K562 (cell line): ENCODE measurements around the gene KCNMB2. TPM values are rescaled to one million over a fixed set of nuclear protein-coding genes. Genes with fewer than 3 reads are reported as not detected.

Experiments used
- ATAC-seq: fragments of 200-7000 bp; cut with Tn5 transposase; 3 replicates; pipeline ENCODE4 v1.9.1; 2020; ENCODE audit warnings: moderate library complexity
- BruUV-seq: library from RNA; stranded (reverse); fragments of 400-500 nt; replicated peaks from 2 replicates; lab custom pipeline; 2021; lab: Mats Ljungman, UMichigan
- CTCF ChIA-PET: fragments of 300-600 bp; formaldehyde crosslinking; extraction: SDS; loops from one replicate; lab custom pipeline; 2021; ENCODE audit warnings: low intra/inter-chr PET ratio; lab: Yijun Ruan, JAX
- POLR2A ChIA-PET: fragments of 300-600, 350-650 bp; sonication (Branson Sonifier 250); formaldehyde crosslinking; extraction: SDS; loops from one replicate; lab custom pipeline; 2021; ENCODE audit warnings: antibody characterized with exemption, inconsistent platforms; lab: Yijun Ruan, JAX
- DNase-seq, 4 experiments: peaks; one replicate each; pipeline versions ENCODE4 v3.0.0 to v3.0.0-alpha.2; 2011 to 2018; ENCODE audit warnings: low spot score in 3 of 4, mixed read lengths in 3 of 4; ENCODE audit errors: extremely low read depth in 1 of 4
- FAIRE-seq: peaks from 2 replicates; lab custom pipeline; 2011; peaks lifted over from hg19 to GRCh38; lab: Jason Lieb, UNC
- H2AFZ ChIP-seq: 2 replicates; pipeline ENCODE4 v1.6.0; 2011; ENCODE audit warnings: low read depth, low read length, control low read depth, inconsistent platforms
- H3K27ac ChIP-seq: fragments of 200-600 bp; 3 replicates; pipeline ENCODE4 v1.8.0; 2011; ENCODE audit warnings: low read depth, mild to moderate bottlenecking, control low read depth, inconsistent platforms, low read length, moderate library complexity, mixed read lengths; ENCODE audit errors: extremely low read depth
- H3K27me3 ChIP-seq, 2 experiments: fragments of 300-600 bp in 1 of 2; 2 replicates in 1 of 2; 3 replicates in 1 of 2; pipeline versions ENCODE4 v1.6.0 to v1.8.0; 2011; ENCODE audit warnings: inconsistent platforms in 2 of 2, low read length in 2 of 2, mild to moderate bottlenecking in 1 of 2, mixed read lengths in 1 of 2, moderate library complexity in 1 of 2; ENCODE audit not compliant: control insufficient read depth in 2 of 2, insufficient read depth in 2 of 2
- H3K36me3 ChIP-seq: fragments of 300-600 bp; 3 replicates; pipeline ENCODE4 v1.8.0; 2011; ENCODE audit warnings: mild to moderate bottlenecking, low read length, inconsistent platforms; ENCODE audit not compliant: control insufficient read depth, insufficient read depth
- H3K4me1 ChIP-seq, 2 experiments: fragments of 200-600 bp in 1 of 2; replicated peaks in 1 of 2; 2 replicates in 1 of 2; 3 replicates in 1 of 2; pipeline versions ENCODE4 v1.5.1 to v1.8.0; 2011; ENCODE audit warnings: inconsistent platforms in 2 of 2, low read length in 2 of 2, mild to moderate bottlenecking in 1 of 2, mixed read lengths in 1 of 2, moderate library complexity in 1 of 2; ENCODE audit not compliant: control insufficient read depth in 2 of 2, insufficient read depth in 2 of 2
- H3K4me2 ChIP-seq: 2 replicates; pipeline ENCODE4 v1.6.1; 2011; ENCODE audit warnings: low read length, control low read depth, inconsistent platforms, mixed read lengths; ENCODE audit not compliant: insufficient read depth
- H3K4me3 ChIP-seq: fragments of 200-600 bp; sonication (generic), shearing (Covaris generic); 2 replicates; pipeline ENCODE4 v1.5.1; 2016; ENCODE audit warnings: control low read depth, inconsistent platforms
- H3K79me2 ChIP-seq: fragments of 200-600 bp; 3 replicates; pipeline ENCODE4 v1.8.0; 2011; ENCODE audit warnings: low read length, inconsistent platforms; ENCODE audit not compliant: control insufficient read depth, insufficient read depth
- H3K9ac ChIP-seq, 2 experiments: 2 replicates each; pipeline versions ENCODE4 v1.6.0 to v1.6.1; 2011; ENCODE audit warnings: low read depth in 2 of 2, low read length in 2 of 2, control low read depth in 1 of 2, inconsistent platforms in 1 of 2, mild to moderate bottlenecking in 1 of 2, mixed read lengths in 1 of 2; ENCODE audit not compliant: insufficient read depth in 1 of 2
- H3K9me1 ChIP-seq: one replicate; pipeline ENCODE4 v1.6.0; 2011; ENCODE audit warnings: inconsistent platforms, mild to moderate bottlenecking, low read length, moderate library complexity; ENCODE audit not compliant: control insufficient read depth, insufficient read depth
- H3K9me3 ChIP-seq: replicated peaks from 2 replicates; pipeline ENCODE4 v1.5.1; 2011; ENCODE audit warnings: low read depth, low read length, inconsistent platforms; ENCODE audit not compliant: control insufficient read depth, insufficient read depth
- H4K20me1 ChIP-seq: replicated peaks from 2 replicates; pipeline ENCODE4 v1.6.1; 2011; ENCODE audit warnings: low read length, inconsistent platforms, mixed read lengths; ENCODE audit not compliant: control insufficient read depth, insufficient read depth
- BRD4 ChIP-seq: fragments of 200-600 bp; sonication (generic); IDR thresholded peaks from 2 replicates; pipeline ENCODE4 v1.6.1; 2017; ENCODE audit warnings: inconsistent platforms
- CC2D1A ChIP-seq: fragments of 450-650 bp; IDR thresholded peaks from 2 replicates; pipeline ENCODE4 v1.6.1; 2017; ENCODE audit warnings: mild to moderate bottlenecking
- CSDE1 ChIP-seq, 2 experiments: fragments of 450-650 bp; IDR thresholded peaks; 2 replicates each; pipeline ENCODE4 v1.6.1; 2016; ENCODE audit warnings: mild to moderate bottlenecking in 1 of 2
- GABPA ChIP-seq: fragments of 200-800 bp; sonication (Bioruptor generic); conservative IDR thresholded peaks from 2 replicates; pipeline ENCODE4 v1.6.1; 2016; ENCODE audit warnings: low read depth, missing genetic modification characterization, missing compliant biosample characterization
- HDAC1 ChIP-seq, 2 experiments: fragments of 450-650 bp; IDR thresholded peaks; 2 replicates each; pipeline ENCODE4 v1.6.1; 2016 to 2017; ENCODE audit warnings: inconsistent platforms in 1 of 2, mild to moderate bottlenecking in 1 of 2, moderate library complexity in 1 of 2
- HDAC3 ChIP-seq: fragments of 450-650 bp; IDR thresholded peaks from 2 replicates; pipeline ENCODE4 v1.6.1; 2018; ENCODE audit warnings: borderline replicate concordance, mild to moderate bottlenecking, moderate library complexity; ENCODE audit not compliant: partially characterized antibody
- JUND ChIP-seq, 2 experiments: IDR thresholded peaks; 2 replicates in 1 of 2; 3 replicates in 1 of 2; pipeline ENCODE4 v1.6.1; 2011; ENCODE audit warnings: borderline replicate concordance in 2 of 2, low read depth in 2 of 2, low read length in 2 of 2, improper control_type of control experiment in 1 of 2, missing biosample characterization in 1 of 2, missing genetic modification characterization in 1 of 2, missing genetic modification reagents in 1 of 2
- KHSRP ChIP-seq: fragments of 450-650 bp; IDR thresholded peaks from 2 replicates; pipeline ENCODE4 v1.6.1; 2017
- MTA2 ChIP-seq: fragments of 450-650 bp; IDR thresholded peaks from 2 replicates; pipeline ENCODE4 v1.6.1; 2016; ENCODE audit warnings: low read depth
- SMARCB1 ChIP-seq: IDR thresholded peaks from 2 replicates; pipeline ENCODE4 v1.6.1; 2011; ENCODE audit warnings: improper control_type of control experiment, low read depth; ENCODE audit not compliant: insufficient read length
- SUPT5H ChIP-seq: fragments of 450-650 bp; IDR thresholded peaks from 2 replicates; pipeline ENCODE4 v1.6.1; 2016
- TBP ChIP-seq: optimal IDR thresholded peaks from 2 replicates; pipeline ENCODE3; 2011; ENCODE audit warnings: low read depth, low read length, improper control_type of control experiment
- U2AF1 ChIP-seq: fragments of 200-400 bp; formaldehyde crosslinking; optimal IDR thresholded peaks from 2 replicates; pipeline ENCODE3; 2017; ENCODE audit warnings: mild to moderate bottlenecking, low read depth, low read length, moderate library complexity
- ZNF436 ChIP-seq: fragments of 250-450, 450-650 bp; sonication (Bioruptor Pico); formaldehyde crosslinking; IDR thresholded peaks from 2 replicates; pipeline ENCODE4 v1.7.0; 2020; ENCODE audit warnings: mild to moderate bottlenecking
- ZNF584 ChIP-seq: fragments of 200-800 bp; sonication (Bioruptor generic); IDR thresholded peaks from 2 replicates; pipeline ENCODE4 v1.6.1; 2016; ENCODE audit warnings: low read depth, mild to moderate bottlenecking, missing genetic modification characterization, missing compliant biosample characterization
- WGBS: fragments of 100-300 bp; shearing (Covaris generic); methylation state at CpG from one replicate; pipeline ENCODE4 v1.1.6; 2016; ENCODE audit warnings: low coverage, mixed read lengths; ENCODE audit not compliant: insufficient coverage; ENCODE audit errors: missing lambda C conversion rate; 5-methylcytosine and 5-hydroxymethylcytosine counted together
- in situ Hi-C: fragments of 300-500 bp; cut with MboI; formaldehyde crosslinking; loops from 4 replicates; pipeline ENCODE4 v1.15.0; 2018; ENCODE audit warnings: inconsistent platforms, mixed read lengths
- intact Hi-C: fragments of 100-400 bp; cut with micrococcal nuclease; formaldehyde crosslinking; loops from 2 replicates; pipeline ENCODE4 v1.14.2; 2022
- polyA plus RNA-seq, 8 experiments: library from polyadenylated mRNA; depleted of rRNA in 4 of 8; stranded (reverse) in 5 of 8; unstranded in 3 of 8; fragments of >200 nt; fragmentation: Nextera tagmentation in 2 of 8; fragmentation: Illumina TruSeq in 1 of 8; extraction: Ambion mirVana in 2 of 8; extraction: Trizol in 1 of 8; gene quantifications; 2 replicates each; pipeline versions ENCODE4 v1.2.1 to v1.2.3, GENCODE V29; 2011 to 2014; ENCODE audit warnings: inconsistent platforms in 1 of 8, missing spikeins in 1 of 8
- total RNA-seq, 7 experiments: library from RNA; depleted of rRNA in 6 of 7; stranded (reverse); fragments of >200 nt in 6 of 7; fragmentation: Illumina TruSeq in 2 of 7; extraction: Trizol in 2 of 7; gene quantifications; 2 replicates each; pipeline versions ENCODE4 v1.2.1 to v1.2.3, GENCODE V29; 2011 to 2021; ENCODE audit warnings: low replicate concordance in 1 of 7
- TF ChIP-seq, protein P1 (sequence below): fragments of 150-350 bp; conservative IDR thresholded peaks from 2 replicates; pipeline ENCODE4 v1.6.1; 2014; ENCODE audit warnings: low read length
- TF ChIP-seq, protein P2 (sequence below), 2 experiments: fragments of 250-450 bp in 1 of 2; fragments of 450-650 bp in 1 of 2; sonication (Bioruptor Pico) in 1 of 2; IDR thresholded peaks; 2 replicates each; pipeline versions ENCODE4 v1.6.1 to v1.8.0; 2016 to 2021; ENCODE audit warnings: mild to moderate bottlenecking in 2 of 2, moderate library complexity in 2 of 2, missing compliant biosample characterization in 1 of 2, missing genetic modification characterization in 1 of 2
- TF ChIP-seq, protein P3 (sequence below): fragments of 250-450 bp; sonication (Bioruptor Pico); IDR thresholded peaks from 2 replicates; pipeline ENCODE4 v1.5.0; 2021; ENCODE audit warnings: mild to moderate bottlenecking, borderline replicate concordance

Gene KCNMB2
- total and polyA plus RNA-seq, 9 of the 15 experiments (the other 6 are each of a cell fraction or from before 2014, with no cell fraction given): 0.04 to 0.15 TPM; not detected in 7

DNA sequence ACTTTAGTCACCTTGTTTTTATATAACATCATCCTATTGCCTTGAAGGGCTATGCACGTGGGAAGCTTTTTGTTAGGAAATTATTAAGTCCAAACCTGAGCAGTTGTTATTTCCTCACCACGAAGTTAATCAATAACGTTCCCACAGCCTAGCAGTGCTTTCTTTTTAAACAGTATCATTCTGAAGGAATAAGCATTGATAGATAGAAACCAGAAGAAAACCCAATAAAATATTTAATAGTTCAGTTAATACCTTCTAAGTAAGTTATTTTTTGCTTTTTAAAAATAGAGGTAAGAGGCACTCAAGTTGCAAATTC is 149.3 kb downstream of the KCNMB2 start (continued):
- TF ChIP-seq, protein P1, sequence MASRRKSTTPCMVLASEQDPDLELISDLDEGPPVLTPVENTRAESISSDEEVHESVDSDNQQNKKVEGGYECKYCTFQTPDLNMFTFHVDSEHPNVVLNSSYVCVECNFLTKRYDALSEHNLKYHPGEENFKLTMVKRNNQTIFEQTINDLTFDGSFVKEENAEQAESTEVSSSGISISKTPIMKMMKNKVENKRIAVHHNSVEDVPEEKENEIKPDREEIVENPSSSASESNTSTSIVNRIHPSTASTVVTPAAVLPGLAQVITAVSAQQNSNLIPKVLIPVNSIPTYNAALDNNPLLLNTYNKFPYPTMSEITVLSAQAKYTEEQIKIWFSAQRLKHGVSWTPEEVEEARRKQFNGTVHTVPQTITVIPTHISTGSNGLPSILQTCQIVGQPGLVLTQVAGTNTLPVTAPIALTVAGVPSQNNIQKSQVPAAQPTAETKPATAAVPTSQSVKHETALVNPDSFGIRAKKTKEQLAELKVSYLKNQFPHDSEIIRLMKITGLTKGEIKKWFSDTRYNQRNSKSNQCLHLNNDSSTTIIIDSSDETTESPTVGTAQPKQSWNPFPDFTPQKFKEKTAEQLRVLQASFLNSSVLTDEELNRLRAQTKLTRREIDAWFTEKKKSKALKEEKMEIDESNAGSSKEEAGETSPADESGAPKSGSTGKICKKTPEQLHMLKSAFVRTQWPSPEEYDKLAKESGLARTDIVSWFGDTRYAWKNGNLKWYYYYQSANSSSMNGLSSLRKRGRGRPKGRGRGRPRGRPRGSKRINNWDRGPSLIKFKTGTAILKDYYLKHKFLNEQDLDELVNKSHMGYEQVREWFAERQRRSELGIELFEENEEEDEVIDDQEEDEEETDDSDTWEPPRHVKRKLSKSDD: no peak
- TF ChIP-seq ZNF584 (no peak), CC2D1A (no peak), ZNF436 (CRISPR knock-in tag) (no peak), HDAC1 (IDR thresholded peaks at IDR 0.05) (no peak)
- TF ChIP-seq, protein P2, sequence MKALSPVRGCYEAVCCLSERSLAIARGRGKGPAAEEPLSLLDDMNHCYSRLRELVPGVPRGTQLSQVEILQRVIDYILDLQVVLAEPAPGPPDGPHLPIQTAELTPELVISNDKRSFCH (CRISPR knock-in tag; IDR thresholded peaks at IDR 0.05): no peak
- TF ChIP-seq, protein P2 (tag; IDR thresholded peaks at IDR 0.05): no peak

DNA sequence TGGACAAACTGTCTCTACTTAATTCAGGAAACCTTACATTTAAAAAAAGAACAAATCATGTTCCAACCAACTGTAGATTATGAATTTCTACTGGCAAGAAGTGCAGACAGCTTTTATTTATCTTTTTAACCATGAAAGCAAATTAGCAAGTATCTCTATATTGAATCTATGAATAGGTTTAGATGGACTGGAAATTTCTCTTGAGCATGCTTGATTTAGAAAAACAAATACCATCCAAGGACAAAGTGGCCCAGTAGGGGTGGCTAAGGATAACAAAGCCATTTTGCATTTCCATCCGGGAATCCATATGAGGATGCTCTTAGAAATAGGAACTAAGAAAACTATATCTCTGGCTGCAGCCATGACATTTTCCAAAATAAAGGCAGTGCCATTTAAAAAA is 150.6 kb downstream of the KCNMB2 start:
- Histone ChIP-seq H3K27ac (no peak overlapping the region), H3K9me1 (no peaks in the 10 kb centered on the region), H3K9ac (no peak overlapping the region)

More for the DNA sequence above, 150.6 kb downstream of the KCNMB2 start:
- POLR2A ChIA-PET: no interaction called here
- H3K4me3 ChIP-seq: no peak overlapping the region
- no peaks in the 10 kb centered on the region for H3K79me2 ChIP-seq
- in situ Hi-C loops (no loop called here), intact Hi-C loops (no loop called here)
- H3K4me1 ChIP-seq: no peaks in the 10 kb centered on the region
- H3K27me3 ChIP-seq: no peaks in the 10 kb centered on the region
- H3K9me3 ChIP-seq: no peaks in the 10 kb centered on the region
- no peak for FAIRE-seq
- no peak overlapping the region for H3K4me2 ChIP-seq
- CTCF ChIA-PET: no interaction called here
- 0% methylated on average over 1 of the region's 1 CpG for WGBS
- H4K20me1 ChIP-seq: no peaks in the 10 kb centered on the region
- no peak for ATAC-seq
- TF ChIP-seq, protein P3, sequence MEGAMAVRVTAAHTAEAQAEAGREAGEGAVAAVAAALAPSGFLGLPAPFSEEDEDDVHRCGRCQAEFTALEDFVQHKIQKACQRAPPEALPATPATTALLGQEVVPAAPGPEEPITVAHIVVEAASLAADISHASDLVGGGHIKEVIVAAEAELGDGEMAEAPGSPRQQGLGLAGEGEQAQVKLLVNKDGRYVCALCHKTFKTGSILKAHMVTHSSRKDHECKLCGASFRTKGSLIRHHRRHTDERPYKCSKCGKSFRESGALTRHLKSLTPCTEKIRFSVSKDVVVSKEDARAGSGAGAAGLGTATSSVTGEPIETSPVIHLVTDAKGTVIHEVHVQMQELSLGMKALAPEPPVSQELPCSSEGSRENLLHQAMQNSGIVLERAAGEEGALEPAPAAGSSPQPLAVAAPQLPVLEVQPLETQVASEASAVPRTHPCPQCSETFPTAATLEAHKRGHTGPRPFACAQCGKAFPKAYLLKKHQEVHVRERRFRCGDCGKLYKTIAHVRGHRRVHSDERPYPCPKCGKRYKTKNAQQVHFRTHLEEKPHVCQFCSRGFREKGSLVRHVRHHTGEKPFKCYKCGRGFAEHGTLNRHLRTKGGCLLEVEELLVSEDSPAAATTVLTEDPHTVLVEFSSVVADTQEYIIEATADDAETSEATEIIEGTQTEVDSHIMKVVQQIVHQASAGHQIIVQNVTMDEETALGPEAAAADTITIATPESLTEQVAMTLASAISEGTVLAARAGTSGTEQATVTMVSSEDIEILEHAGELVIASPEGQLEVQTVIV (CRISPR knock-in tag): no peak
- TF ChIP-seq JUND (IDR thresholded peaks at IDR 0.05; ENCODE audit: borderline replicate concordance, low read depth, low read length) (no peak), JUND (tag; IDR thresholded peaks at IDR 0.05; ENCODE audit: borderline replicate concordance, low read depth, low read length) (no peak), SUPT5H (no peak), SMARCB1 (no peak), CSDE1 (IDR thresholded peaks at IDR 0.05) (no peak), BRD4 (no peak), GABPA (tag) (no peak), HDAC3 (no peak), KHSRP (no peak), TBP (no peak), MTA2 (no peak), U2AF1 (no peak)
- no peak for DNase-seq
- H2AFZ ChIP-seq: no peak overlapping the region
- no peaks in the 10 kb centered on the region for H3K36me3 ChIP-seq
- BruUV-seq: no TSS peak
